H1 (cell line): Measurements from ENCODE around the gene HOTAIR. TPM values are rescaled to one million over a fixed set of nuclear protein-coding genes. Genes with fewer than 3 reads are reported as not detected.

Experiments used
- CTCF ChIA-PET: fragments of 300-600 bp; sonication (Branson Sonifier 250); formaldehyde crosslinking; loops from one replicate; lab custom pipeline; 2021; ENCODE audit not compliant: partially characterized antibody; lab: Charles Lee
- POLR2A ChIA-PET: fragments of 300-600 bp; sonication (Branson Sonifier 250); formaldehyde crosslinking; loops from one replicate; lab custom pipeline; 2021; ENCODE audit warnings: inconsistent platforms; ENCODE audit not compliant: partially characterized antibody; lab: Charles Lee
- DNase-seq, 2 experiments: peaks; one replicate each; pipeline versions ENCODE4 v3.0.0 to v3.0.0-alpha.2; 2010 to 2022; ENCODE audit warnings: low spot score in 2 of 2, low read depth in 1 of 2, mixed read lengths in 1 of 2
- FAIRE-seq: peaks from 2 replicates; lab custom pipeline; 2011; peaks lifted over from hg19 to GRCh38; lab: Jason Lieb, UNC
- H2AFZ ChIP-seq: 2 replicates; pipeline ENCODE4 v1.8.1; 2012; ENCODE audit warnings: low read length, inconsistent platforms
- H2AK5ac ChIP-seq: 2 replicates; pipeline ENCODE4 v1.6.1; 2013; ENCODE audit warnings: low read depth, low read length
- H2BK120ac ChIP-seq: replicated peaks from 2 replicates; pipeline ENCODE3; 2013; ENCODE audit warnings: low read depth, low read length, inconsistent platforms
- H2BK12ac ChIP-seq: 2 replicates; pipeline ENCODE4 v1.6.1; 2013; ENCODE audit warnings: low read depth, low read length
- H2BK15ac ChIP-seq: 2 replicates; pipeline ENCODE4 v1.6.1; 2013; ENCODE audit warnings: low read length
- H2BK20ac ChIP-seq: 2 replicates; pipeline ENCODE4 v1.6.1; 2013; ENCODE audit warnings: low read length
- H2BK5ac ChIP-seq: 2 replicates; pipeline ENCODE4 v1.6.1; 2013; ENCODE audit warnings: low read depth, low read length
- H3K14ac ChIP-seq: 2 replicates; pipeline ENCODE4 v1.6.1; 2013; ENCODE audit warnings: inconsistent platforms; ENCODE audit not compliant: insufficient read length
- H3K18ac ChIP-seq: 2 replicates; pipeline ENCODE4 v1.6.1; 2013; ENCODE audit warnings: low read length; ENCODE audit errors: extremely low read depth
- H3K23ac ChIP-seq: 2 replicates; pipeline ENCODE4 v1.6.1; 2013; ENCODE audit warnings: inconsistent platforms; ENCODE audit not compliant: insufficient read length
- H3K23me2 ChIP-seq: 2 replicates; pipeline ENCODE4 v1.6.1; 2013; ENCODE audit warnings: low read depth, low read length
- H3K27ac ChIP-seq: 2 replicates; pipeline ENCODE4 v1.6.1; 2011; ENCODE audit warnings: low read depth, low read length, inconsistent platforms
- H3K27me3 ChIP-seq, 4 experiments: replicated peaks in 1 of 4; 1 replicate in 1 of 4; 2 replicates in 3 of 4; pipeline versions ENCODE4 v1.6.1 to v1.8.1; 2011 to 2013; ENCODE audit warnings: low read length in 3 of 4, mild to moderate bottlenecking in 3 of 4, inconsistent platforms in 2 of 4, mixed read lengths in 2 of 4, moderate library complexity in 1 of 4; ENCODE audit not compliant: control insufficient read depth in 3 of 4, insufficient read depth in 3 of 4; ENCODE audit errors: extremely low read depth in 1 of 4
- H3K36me3 ChIP-seq, 4 experiments: 2 replicates each; pipeline versions ENCODE4 v1.6.1 to v1.8.1; 2011 to 2013; ENCODE audit warnings: mild to moderate bottlenecking in 4 of 4, low read length in 3 of 4, moderate library complexity in 2 of 4, control low read depth in 1 of 4, inconsistent platforms in 1 of 4; ENCODE audit not compliant: insufficient read depth in 4 of 4, control insufficient read depth in 2 of 4
- H3K4ac ChIP-seq: replicated peaks from 2 replicates; pipeline ENCODE3; 2013; ENCODE audit warnings: low read length, low read depth, mixed read lengths, inconsistent platforms; ENCODE audit not compliant: insufficient read length
- H3K4me1 ChIP-seq, 4 experiments: replicated peaks in 1 of 4; 1 replicate in 1 of 4; 2 replicates in 3 of 4; pipeline versions ENCODE4 v1.6.1 to v1.8.1; 2011 to 2013; ENCODE audit warnings: low read length in 3 of 4, inconsistent platforms in 2 of 4, mixed read lengths in 1 of 4; ENCODE audit not compliant: insufficient read depth in 4 of 4, control insufficient read depth in 3 of 4
- H3K4me2 ChIP-seq, 2 experiments: 2 replicates each; pipeline versions ENCODE4 v1.6.1 to v1.8.1; 2011 to 2013; ENCODE audit warnings: low read depth in 2 of 2, low read length in 2 of 2, control low read depth in 1 of 2, inconsistent platforms in 1 of 2, mild to moderate bottlenecking in 1 of 2; ENCODE audit not compliant: insufficient read depth in 1 of 2
- H3K4me3 ChIP-seq, 4 experiments: fragments of 200-600, 300-600 bp in 1 of 4; sonication (generic), shearing (Covaris generic), sonication (Bioruptor Twin) in 1 of 4; 2 replicates each; pipeline versions ENCODE4 v1.5.1 to v1.8.1; 2011 to 2016; ENCODE audit warnings: low read length in 4 of 4, low read depth in 3 of 4, control low read depth in 2 of 4, inconsistent platforms in 2 of 4, mild to moderate bottlenecking in 2 of 4, mixed read lengths in 1 of 4, moderate library complexity in 1 of 4; ENCODE audit not compliant: insufficient read depth in 2 of 4; ENCODE audit errors: extremely low read depth in 1 of 4
- H3K56ac ChIP-seq: replicated peaks from 2 replicates; pipeline ENCODE3; 2013; ENCODE audit warnings: low read depth, mild to moderate bottlenecking, mixed read lengths, low read length, inconsistent platforms; ENCODE audit not compliant: insufficient read length
- H3K79me1 ChIP-seq: 2 replicates; pipeline ENCODE4 v1.6.1; 2013; ENCODE audit warnings: low read depth, low read length, control low read depth
- H3K79me2 ChIP-seq, 2 experiments: 2 replicates each; pipeline versions ENCODE4 v1.6.1 to v1.8.1; 2012 to 2013; ENCODE audit warnings: low read length in 2 of 2, mild to moderate bottlenecking in 2 of 2, inconsistent platforms in 1 of 2; ENCODE audit not compliant: insufficient read depth in 2 of 2, control insufficient read depth in 1 of 2
- H3K9ac ChIP-seq, 4 experiments: replicated peaks in 1 of 4; 1 replicate in 1 of 4; 2 replicates in 3 of 4; pipeline versions ENCODE4 v1.6.1 to v1.8.1; 2011 to 2013; ENCODE audit warnings: low read depth in 3 of 4, low read length in 3 of 4, control low read depth in 2 of 4, mild to moderate bottlenecking in 2 of 4, moderate library complexity in 2 of 4, inconsistent platforms in 1 of 4; ENCODE audit errors: extremely low read depth in 1 of 4
- H3K9me3 ChIP-seq, 2 experiments: 2 replicates each; pipeline versions ENCODE4 v1.6.1 to v1.8.1; 2012 to 2013; ENCODE audit warnings: mild to moderate bottlenecking in 2 of 2, moderate library complexity in 2 of 2, control low read depth in 1 of 2, inconsistent platforms in 1 of 2, low read depth in 1 of 2, low read length in 1 of 2, mixed read lengths in 1 of 2; ENCODE audit not compliant: insufficient read depth in 2 of 2
- H4K20me1 ChIP-seq, 2 experiments: replicated peaks in 1 of 2; 2 replicates each; pipeline versions ENCODE3 to v1.8.1; 2011 to 2013; ENCODE audit warnings: inconsistent platforms in 2 of 2, low read length in 2 of 2, mild to moderate bottlenecking in 1 of 2; ENCODE audit not compliant: insufficient read depth in 2 of 2, control insufficient read depth in 1 of 2
- H4K5ac ChIP-seq: 2 replicates; pipeline ENCODE4 v1.6.1; 2013; ENCODE audit warnings: low read length, low read depth, mixed read lengths, inconsistent platforms; ENCODE audit not compliant: insufficient read length
- H4K8ac ChIP-seq: 2 replicates; pipeline ENCODE4 v1.8.0; 2013; ENCODE audit warnings: mild to moderate bottlenecking, moderate library complexity, low read length, inconsistent platforms; ENCODE audit not compliant: insufficient read depth; ENCODE audit errors: extremely low read depth
- H4K91ac ChIP-seq: replicated peaks from 2 replicates; pipeline ENCODE3; 2013; ENCODE audit warnings: low read length, mixed read lengths, inconsistent platforms; ENCODE audit not compliant: insufficient read length
- EZH2 ChIP-seq: fragments of 200-600 bp; sonication (generic); IDR thresholded peaks from 2 replicates; pipeline ENCODE4 v1.7.1; 2012; ENCODE audit warnings: low read depth, mild to moderate bottlenecking, moderate library complexity, low read length, inconsistent platforms; ENCODE audit not compliant: severe bottlenecking
- FOSL1 ChIP-seq: IDR thresholded peaks from 2 replicates; pipeline ENCODE4 v1.6.1; 2011; ENCODE audit warnings: mild to moderate bottlenecking, low read depth, low read length, moderate library complexity; ENCODE audit not compliant: insufficient read depth
- GTF2F1 ChIP-seq: IDR thresholded peaks from 2 replicates; pipeline ENCODE4 v1.6.1; 2012; ENCODE audit warnings: low read depth, low read length, improper control_type of control experiment, borderline replicate concordance
- RFX5 ChIP-seq: IDR thresholded peaks from 2 replicates; pipeline ENCODE4 v1.6.1; 2011; ENCODE audit warnings: low read depth, low read length, improper control_type of control experiment, borderline replicate concordance
- RNF2 ChIP-seq: fragments of 200-900, 300-1000 bp; sonication (generic); IDR thresholded peaks from 2 replicates; pipeline ENCODE4 v1.7.1; 2016; ENCODE audit warnings: borderline replicate concordance, low read depth, mild to moderate bottlenecking, antibody characterized with exemption, low read length; ENCODE audit not compliant: poor library complexity, severe bottlenecking; ENCODE audit errors: missing control alignments
- SP2 ChIP-seq: IDR thresholded peaks from 2 replicates; pipeline ENCODE4 v1.6.1; 2012; ENCODE audit warnings: mild to moderate bottlenecking, low read length, inconsistent platforms
- SP4 ChIP-seq: IDR thresholded peaks from 2 replicates; pipeline ENCODE4 v1.6.1; 2012; ENCODE audit warnings: low read length, inconsistent platforms
- SUZ12 ChIP-seq: fragments of 200-600 bp; sonication (generic); IDR thresholded peaks from 2 replicates; pipeline ENCODE4 v1.6.1; 2012; ENCODE audit warnings: mild to moderate bottlenecking, inconsistent platforms, low read length, moderate library complexity, mixed read lengths
- TEAD4 ChIP-seq: IDR thresholded peaks from 2 replicates; pipeline ENCODE4 v1.6.1; 2012; ENCODE audit warnings: low read depth, low read length, inconsistent platforms, mixed read lengths
- WGBS, 2 experiments: shearing (Covaris generic) in 1 of 2; methylation state at CpG; one replicate each; pipeline versions ENCODE4 v1.1.6 to v1.1.7; 2013 to 2015; ENCODE audit warnings: low lambda C conversion rate in 2 of 2, mixed read lengths in 2 of 2, inconsistent platforms in 1 of 2, low coverage in 1 of 2, missing lambda C conversion rate in 1 of 2; ENCODE audit not compliant: insufficient replicate concordance in 2 of 2, insufficient coverage in 1 of 2, insufficient read length in 1 of 2; ENCODE audit errors: extremely low coverage in 1 of 2, missing lambda C conversion rate in 1 of 2; 5-methylcytosine and 5-hydroxymethylcytosine counted together
- polyA plus RNA-seq, 7 experiments: library from polyadenylated mRNA; depleted of rRNA in 3 of 7; stranded (reverse) in 5 of 7; unstranded in 2 of 7; fragments of >200 nt in 5 of 7; fragments of 200-250 nt in 2 of 7; gene quantifications; 1 replicate in 5 of 7; 2 replicates in 1 of 7; 4 replicates in 1 of 7; pipeline versions ENCODE4 v1.2.1 to v1.2.3, GENCODE V29; 2011 to 2013; ENCODE audit warnings: missing spikeins in 2 of 7, mixed read lengths in 2 of 7
- total RNA-seq: library from RNA; stranded (reverse); fragmentation: NEBNext Ultra II Directional; extraction: Animal tissue kit (Norgen Biotek cat#: 25700); gene quantifications from 2 replicates; pipeline ENCODE4 v1.2.1, GENCODE V29; 2021

Gene HOTAIR
- total and polyA plus RNA-seq, 2 of the 8 experiments (the other 6 are each of a cell fraction or from before 2014, with no cell fraction given) = not detected

DNA sequence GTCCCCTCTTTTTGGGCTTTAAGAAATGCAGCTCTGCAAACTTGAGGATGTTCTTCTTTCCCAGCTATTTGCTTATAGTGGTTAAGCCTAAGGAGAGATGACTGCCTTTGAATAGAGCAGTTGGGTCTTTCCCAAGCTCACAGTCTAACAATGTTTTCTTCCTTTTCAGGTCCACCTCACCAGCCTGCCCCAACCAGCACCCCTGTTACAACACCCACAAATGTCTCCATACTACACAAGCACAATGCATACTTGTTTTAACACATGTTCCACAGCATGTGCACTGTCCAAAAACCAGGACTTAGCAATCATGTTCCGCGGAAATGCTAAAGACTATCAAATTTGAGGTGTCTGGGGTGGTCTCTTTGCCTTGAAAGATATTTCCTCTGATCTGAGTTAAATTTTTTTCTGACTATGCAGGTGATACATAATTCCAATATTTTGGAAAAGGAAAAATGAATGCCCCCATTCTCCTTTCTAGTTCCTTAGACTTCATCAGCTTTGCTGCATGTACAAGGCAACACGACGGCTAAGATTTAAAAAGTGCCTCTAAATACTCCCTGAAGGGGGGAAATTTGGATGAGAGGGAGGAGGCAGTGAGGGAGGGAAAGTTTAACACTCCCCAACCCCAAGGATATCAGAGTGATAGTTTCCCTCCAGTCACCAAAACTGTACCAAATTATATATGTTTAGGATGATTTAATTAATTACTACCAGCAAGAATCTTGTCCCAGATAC lies 42.7 kb downstream of the HOTAIR start:
- H2AK5ac ChIP-seq = no peak overlapping the region
- peaks cover 0 to 2% (median 0%) of the 10 kb centered on the region in 4 experiments; a peak in 1 of 8 replicates for H3K36me3 ChIP-seq
- H3K18ac ChIP-seq = no peak overlapping the region
- peaks cover 0 to 8% (median 2%) of the 10 kb centered on the region in 4 experiments; a peak in 4 of 7 replicates for H3K4me1 ChIP-seq
- no peak overlapping the region for H2BK5ac ChIP-seq
- no peak overlapping the region for H3K4me2 ChIP-seq
- H3K79me2 ChIP-seq = no peaks in the 10 kb centered on the region
- CTCF ChIA-PET = interaction anchor here (1.1 to 1.8 kb wide), 4 partner anchors 21 to 186 kb away, joined by 3 to 4 read pairs (median 4); partner anchors contain the start of gene HOXC5
- H2BK120ac ChIP-seq = no peak overlapping the region
- H4K20me1 ChIP-seq = peaks cover 16 to 28% of the 10 kb centered on the region in 2 experiments
- H3K27me3 ChIP-seq = peaks cover 94 to 100% (median 99%) of the 10 kb centered on the region in 4 experiments
- no peak overlapping the region for H3K14ac ChIP-seq
- no peak overlapping the region for H3K4ac ChIP-seq
- no peak overlapping the region for H2AFZ ChIP-seq
- FAIRE-seq = no peak
- H4K8ac ChIP-seq = no peak overlapping the region
- no peak overlapping the region for H3K23ac ChIP-seq
- no peak overlapping the region for H3K4me3 ChIP-seq
- H3K9me3 ChIP-seq = no peaks in the 10 kb centered on the region
- no peaks in the 10 kb centered on the region; the same call in 1 of the 2 replicates for H3K23me2 ChIP-seq
- no peak overlapping the region for H3K27ac ChIP-seq
- no peak overlapping the region for H3K56ac ChIP-seq
- POLR2A ChIA-PET = interaction anchor here (0.6 kb wide), 1 partner anchor 27 kb away, joined by 3 read pairs; no protein-coding TSS in a partner anchor
- H2BK12ac ChIP-seq = no peak overlapping the region
- WGBS, 2 experiments = 49% methylated on average over 4 of the region's 4 CpGs; no CpG with 5 or more reads in 1 of the 2 experiments
- no peak overlapping the region for H4K5ac ChIP-seq
- TF ChIP-seq SUZ12 (peak; percentile 56), TEAD4 (no peak), FOSL1 (no peak), EZH2 (no peak), SP4 (no peak), SP2 (no peak), RNF2 (peak; percentile 91), RFX5 (no peak), GTF2F1 (no peak)
- H2BK15ac ChIP-seq = no peak overlapping the region
- no peaks in the 10 kb centered on the region for H3K79me1 ChIP-seq
- H3K9ac ChIP-seq = no peak overlapping the region
- no peak overlapping the region for H4K91ac ChIP-seq
- DNase-seq = peak in 1 of 2 experiments; percentile 38
- H2BK20ac ChIP-seq = no peak overlapping the region
